GM06990 (cell line): Measurements from ENCODE around the gene NR4A1.

ENCODE experiments used
- DNase-seq: peaks from one replicate; pipeline ENCODE4 v3.0.0-alpha.2; 2011; ENCODE audit not compliant: insufficient read length; ENCODE audit errors: extremely low read depth
- H3K27me3 ChIP-seq: replicated peaks from 2 replicates; pipeline ENCODE4 v1.6.0; 2011; ENCODE audit warnings: low read length; ENCODE audit not compliant: control insufficient read depth, insufficient read depth
- H3K36me3 ChIP-seq: 2 replicates; pipeline ENCODE4 v1.5.1; 2011; ENCODE audit warnings: low read length; ENCODE audit not compliant: control insufficient read depth, insufficient read depth
- H3K4me3 ChIP-seq: replicated peaks from 2 replicates; pipeline ENCODE4 v1.5.1; 2011; ENCODE audit warnings: low read depth, mild to moderate bottlenecking, control low read depth, low read length
- TF ChIP-seq, protein P1 (sequence below): IDR thresholded peaks from 2 replicates; pipeline ENCODE4 v1.5.1; 2011; ENCODE audit warnings: low read length, control low read depth, mild to moderate bottlenecking, inconsistent platforms; ENCODE audit not compliant: insufficient read depth, poor library complexity, severe bottlenecking

The NR4A1 gene

DNA sequence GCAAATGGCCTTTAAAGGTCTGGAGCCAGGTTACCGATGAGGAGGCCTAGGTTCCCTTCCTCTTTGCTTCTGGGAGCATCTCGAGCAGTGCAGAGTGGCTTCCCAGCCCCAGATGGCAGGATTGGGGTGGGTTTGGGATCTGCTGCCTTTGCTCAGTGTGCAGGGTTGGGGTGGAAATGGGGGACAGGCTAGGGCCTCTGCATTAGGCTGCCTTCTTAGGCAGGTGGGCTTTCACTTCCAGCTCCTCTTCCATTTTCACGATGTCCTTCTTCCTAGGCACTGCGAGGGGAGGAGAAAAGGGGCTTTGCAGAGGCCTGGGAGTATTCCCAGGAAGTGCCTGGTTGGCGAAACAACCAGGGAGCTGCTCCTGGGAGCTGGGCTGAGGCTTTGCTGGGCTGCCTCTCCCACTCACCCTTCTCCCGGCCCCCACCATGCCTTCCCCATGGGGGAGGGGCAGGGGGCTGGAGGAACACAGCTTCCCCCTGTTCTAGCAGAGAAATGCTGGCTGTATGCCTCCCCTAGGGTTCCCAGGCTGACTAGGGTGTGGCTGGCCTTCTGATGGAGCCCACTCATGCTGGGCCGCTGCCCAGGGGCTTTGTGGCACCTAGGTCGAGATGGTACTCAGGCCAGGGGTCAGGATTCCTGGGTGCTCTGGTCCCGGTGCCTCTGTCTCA lies 2.4 kb downstream of the NR4A1 start:
- TF ChIP-seq, protein P1, sequence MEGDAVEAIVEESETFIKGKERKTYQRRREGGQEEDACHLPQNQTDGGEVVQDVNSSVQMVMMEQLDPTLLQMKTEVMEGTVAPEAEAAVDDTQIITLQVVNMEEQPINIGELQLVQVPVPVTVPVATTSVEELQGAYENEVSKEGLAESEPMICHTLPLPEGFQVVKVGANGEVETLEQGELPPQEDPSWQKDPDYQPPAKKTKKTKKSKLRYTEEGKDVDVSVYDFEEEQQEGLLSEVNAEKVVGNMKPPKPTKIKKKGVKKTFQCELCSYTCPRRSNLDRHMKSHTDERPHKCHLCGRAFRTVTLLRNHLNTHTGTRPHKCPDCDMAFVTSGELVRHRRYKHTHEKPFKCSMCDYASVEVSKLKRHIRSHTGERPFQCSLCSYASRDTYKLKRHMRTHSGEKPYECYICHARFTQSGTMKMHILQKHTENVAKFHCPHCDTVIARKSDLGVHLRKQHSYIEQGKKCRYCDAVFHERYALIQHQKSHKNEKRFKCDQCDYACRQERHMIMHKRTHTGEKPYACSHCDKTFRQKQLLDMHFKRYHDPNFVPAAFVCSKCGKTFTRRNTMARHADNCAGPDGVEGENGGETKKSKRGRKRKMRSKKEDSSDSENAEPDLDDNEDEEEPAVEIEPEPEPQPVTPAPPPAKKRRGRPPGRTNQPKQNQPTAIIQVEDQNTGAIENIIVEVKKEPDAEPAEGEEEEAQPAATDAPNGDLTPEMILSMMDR, result no peak
- no peak overlapping the region for H3K4me3 ChIP-seq
- no peaks in the 10 kb centered on the region for H3K27me3 ChIP-seq
- no peaks in the 10 kb centered on the region for H3K36me3 ChIP-seq
- no peak for DNase-seq

DNA sequence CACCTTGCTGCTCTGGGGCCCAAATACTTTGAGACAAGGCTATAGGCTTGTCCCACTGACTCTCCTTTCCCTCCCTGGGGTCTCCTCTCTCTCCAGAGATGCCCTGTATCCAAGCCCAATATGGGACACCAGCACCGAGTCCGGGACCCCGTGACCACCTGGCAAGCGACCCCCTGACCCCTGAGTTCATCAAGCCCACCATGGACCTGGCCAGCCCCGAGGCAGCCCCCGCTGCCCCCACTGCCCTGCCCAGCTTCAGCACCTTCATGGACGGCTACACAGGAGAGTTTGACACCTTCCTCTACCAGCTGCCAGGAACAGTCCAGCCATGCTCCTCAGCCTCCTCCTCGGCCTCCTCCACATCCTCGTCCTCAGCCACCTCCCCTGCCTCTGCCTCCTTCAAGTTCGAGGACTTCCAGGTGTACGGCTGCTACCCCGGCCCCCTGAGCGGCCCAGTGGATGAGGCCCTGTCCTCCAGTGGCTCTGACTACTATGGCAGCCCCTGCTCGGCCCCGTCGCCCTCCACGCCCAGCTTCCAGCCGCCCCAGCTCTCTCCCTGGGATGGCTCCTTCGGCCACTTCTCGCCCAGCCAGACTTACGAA lies 3.1 kb downstream of the NR4A1 start:
- Histone ChIP-seq H3K4me3 (no peak overlapping the region), H3K36me3 (no peaks in the 10 kb centered on the region), H3K27me3 (no peaks in the 10 kb centered on the region)
- no peak for DNase-seq
- TF ChIP-seq, protein P1, result no peak

DNA sequence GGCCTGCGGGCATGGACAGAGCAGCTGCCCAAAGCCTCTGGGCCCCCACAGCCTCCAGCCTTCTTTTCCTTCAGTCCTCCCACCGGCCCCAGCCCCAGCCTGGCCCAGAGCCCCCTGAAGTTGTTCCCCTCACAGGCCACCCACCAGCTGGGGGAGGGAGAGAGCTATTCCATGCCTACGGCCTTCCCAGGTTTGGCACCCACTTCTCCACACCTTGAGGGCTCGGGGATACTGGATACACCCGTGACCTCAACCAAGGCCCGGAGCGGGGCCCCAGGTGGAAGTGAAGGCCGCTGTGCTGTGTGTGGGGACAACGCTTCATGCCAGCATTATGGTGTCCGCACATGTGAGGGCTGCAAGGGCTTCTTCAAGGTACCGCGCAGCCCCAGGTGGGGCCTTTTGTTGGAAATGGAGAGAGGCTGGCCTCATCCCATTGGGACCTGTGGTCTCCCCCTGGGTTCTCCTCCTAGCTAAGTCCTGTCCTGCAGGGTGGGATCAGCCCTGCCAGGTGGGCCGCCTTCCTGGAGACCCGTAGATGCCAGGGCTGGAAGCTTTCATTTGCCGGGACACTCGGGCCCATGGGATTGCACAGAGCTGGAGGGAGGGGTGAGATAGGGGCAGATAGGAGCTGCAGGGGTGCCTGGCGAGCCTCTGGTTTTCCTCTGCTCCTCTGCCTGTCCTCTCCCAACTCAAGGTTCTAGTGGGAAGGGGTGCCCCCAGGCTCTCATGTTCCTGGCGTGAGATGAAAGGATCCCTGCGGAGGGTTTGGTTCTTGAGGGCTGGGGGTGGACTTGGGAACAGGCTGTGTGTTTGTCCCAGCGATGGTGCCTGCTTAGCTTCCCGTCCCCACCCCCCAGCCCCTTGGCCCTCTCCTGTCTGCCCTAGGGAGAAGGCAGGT lies 3.8 kb downstream of the NR4A1 start:
- Histone ChIP-seq H3K27me3 (no peaks in the 10 kb centered on the region), H3K36me3 (no peaks in the 10 kb centered on the region), H3K4me3 (no peak overlapping the region)
- no peak for DNase-seq
- TF ChIP-seq, protein P1, result no peak

DNA sequence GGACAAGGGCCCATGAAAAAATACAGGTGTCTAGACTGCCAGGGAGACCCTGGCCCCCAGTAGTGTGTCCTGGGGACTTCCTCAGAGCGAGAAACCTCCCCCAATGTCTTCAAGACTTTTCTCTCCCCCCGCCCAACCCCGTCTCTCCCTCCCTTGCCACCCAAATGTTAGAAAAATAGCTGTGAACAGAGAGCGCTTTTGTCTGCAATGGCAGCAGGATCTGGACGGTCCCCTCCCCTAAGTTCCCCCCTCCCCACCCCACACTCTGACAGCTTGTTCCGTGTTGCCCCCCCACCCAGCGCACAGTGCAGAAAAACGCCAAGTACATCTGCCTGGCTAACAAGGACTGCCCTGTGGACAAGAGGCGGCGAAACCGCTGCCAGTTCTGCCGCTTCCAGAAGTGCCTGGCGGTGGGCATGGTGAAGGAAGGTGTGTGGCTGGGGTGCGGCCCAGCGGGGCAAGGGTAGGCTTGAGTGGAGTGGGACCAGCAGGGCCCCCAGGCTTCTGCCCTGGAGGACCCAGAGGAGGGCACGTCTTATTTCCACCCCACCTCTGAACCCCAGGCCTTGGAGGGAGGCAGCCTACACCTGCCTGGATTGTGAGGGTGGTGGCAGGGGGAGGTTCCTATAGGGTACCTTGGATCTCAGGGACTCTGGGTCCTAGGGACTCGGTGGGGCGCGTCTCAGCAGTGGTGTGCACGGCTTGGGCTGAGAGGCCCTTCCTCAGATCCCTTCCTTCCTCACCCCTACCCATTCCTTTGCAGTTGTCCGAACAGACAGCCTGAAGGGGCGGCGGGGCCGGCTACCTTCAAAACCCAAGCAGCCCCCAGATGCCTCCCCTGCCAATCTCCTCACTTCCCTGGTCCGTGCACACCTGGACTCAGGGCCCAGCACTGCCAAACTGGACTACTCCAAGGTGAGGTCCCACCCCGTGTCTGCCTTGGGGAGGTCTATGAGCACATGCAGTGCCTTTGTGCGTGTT lies 4.8 kb downstream of the NR4A1 start:
- H3K4me3 ChIP-seq, result no peak overlapping the region
- no peaks in the 10 kb centered on the region for H3K27me3 ChIP-seq
- TF ChIP-seq, protein P1, result no peak
- DNase-seq, result no peak
- no peaks in the 10 kb centered on the region for H3K36me3 ChIP-seq
